ENCODE results near the gene RAPGEF6.

DNA sequence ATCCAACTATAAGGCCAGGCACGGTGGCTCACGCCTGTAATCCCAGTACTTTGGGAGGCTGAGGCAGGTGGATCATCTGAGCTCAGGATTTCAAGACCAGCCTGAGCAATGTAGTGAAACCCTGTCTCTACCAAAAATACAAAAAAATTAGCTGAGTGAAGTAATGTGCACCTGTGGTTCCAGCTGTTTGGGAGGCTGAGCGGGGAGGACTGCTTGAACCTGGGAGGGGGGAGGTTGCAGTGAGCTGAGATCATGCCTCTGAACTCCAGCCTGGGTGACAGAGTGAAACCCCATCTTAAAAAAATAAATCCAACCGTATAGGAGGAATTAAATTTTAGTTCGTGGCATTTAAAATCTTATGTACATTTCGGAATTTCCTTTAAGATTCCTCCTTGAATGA is 247.8 kb downstream of the RAPGEF6 start:
- TF ChIP-seq, protein P1, sequence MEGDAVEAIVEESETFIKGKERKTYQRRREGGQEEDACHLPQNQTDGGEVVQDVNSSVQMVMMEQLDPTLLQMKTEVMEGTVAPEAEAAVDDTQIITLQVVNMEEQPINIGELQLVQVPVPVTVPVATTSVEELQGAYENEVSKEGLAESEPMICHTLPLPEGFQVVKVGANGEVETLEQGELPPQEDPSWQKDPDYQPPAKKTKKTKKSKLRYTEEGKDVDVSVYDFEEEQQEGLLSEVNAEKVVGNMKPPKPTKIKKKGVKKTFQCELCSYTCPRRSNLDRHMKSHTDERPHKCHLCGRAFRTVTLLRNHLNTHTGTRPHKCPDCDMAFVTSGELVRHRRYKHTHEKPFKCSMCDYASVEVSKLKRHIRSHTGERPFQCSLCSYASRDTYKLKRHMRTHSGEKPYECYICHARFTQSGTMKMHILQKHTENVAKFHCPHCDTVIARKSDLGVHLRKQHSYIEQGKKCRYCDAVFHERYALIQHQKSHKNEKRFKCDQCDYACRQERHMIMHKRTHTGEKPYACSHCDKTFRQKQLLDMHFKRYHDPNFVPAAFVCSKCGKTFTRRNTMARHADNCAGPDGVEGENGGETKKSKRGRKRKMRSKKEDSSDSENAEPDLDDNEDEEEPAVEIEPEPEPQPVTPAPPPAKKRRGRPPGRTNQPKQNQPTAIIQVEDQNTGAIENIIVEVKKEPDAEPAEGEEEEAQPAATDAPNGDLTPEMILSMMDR (IDR thresholded peaks at IDR 0.05) = no peak
- TF ChIP-seq TCF7L2 (IDR thresholded peaks at IDR 0.05; ENCODE audit: low read depth, low read length) = no peak
- no peak for TF ChIP-seq SIN3A (IDR thresholded peaks at IDR 0.05; ENCODE audit: borderline replicate concordance, insufficient read depth, low read depth, low read length)
- TF ChIP-seq POLR2AphosphoS5 (IDR thresholded peaks at IDR 0.05; ENCODE audit: low read depth, low read length) = no peak
